Loucy (cell line): Measurements from ENCODE around the gene SURF1.
"Not testable (repeated sequence)": the region's sequence is repeated elsewhere in the genome, so short reads cannot be mapped to it uniquely, and the experiment has no call there.

Experiments
- H2AFZ ChIP-seq: fragments of 200-600 bp; sonication (generic); 2 replicates; pipeline ENCODE4 v1.6.0; 2016; ENCODE audit warnings: antibody characterized with exemption, mild to moderate bottlenecking, low read length, moderate library complexity
- H3F3A ChIP-seq: fragments of 200-600 bp; 2 replicates; pipeline ENCODE4 v1.6.0; 2016; ENCODE audit warnings: antibody characterized with exemption, low read depth, mild to moderate bottlenecking
- H3K27me3 ChIP-seq: fragments of 200-600 bp; sonication (generic); 2 replicates; pipeline ENCODE4 v1.6.1; 2014; ENCODE audit warnings: low read length, mild to moderate bottlenecking; ENCODE audit not compliant: insufficient read depth, poor library complexity, severe bottlenecking
- H3K36me3 ChIP-seq: fragments of 200-600 bp; sonication (generic); 2 replicates; pipeline ENCODE4 v1.6.1; 2016; ENCODE audit warnings: low read length; ENCODE audit not compliant: insufficient read depth
- H3K4me1 ChIP-seq: fragments of 200-600 bp; sonication (generic); 2 replicates; pipeline ENCODE4 v1.5.1; 2014; ENCODE audit warnings: low read length, mild to moderate bottlenecking; ENCODE audit not compliant: insufficient read depth, poor library complexity, severe bottlenecking
- H3K4me2 ChIP-seq: fragments of 200-600 bp; sonication (generic); 2 replicates; pipeline ENCODE4 v1.6.0; 2014; ENCODE audit warnings: antibody characterized with exemption, low read length, low read depth, mild to moderate bottlenecking; ENCODE audit not compliant: poor library complexity, severe bottlenecking
- H3K4me3 ChIP-seq: fragments of 200-600 bp; sonication (generic); 2 replicates; pipeline ENCODE4 v1.5.1; 2014; ENCODE audit warnings: low read length, mild to moderate bottlenecking, mixed read lengths; ENCODE audit not compliant: poor library complexity, severe bottlenecking
- H3K79me2 ChIP-seq: fragments of 200-600 bp; sonication (generic); 2 replicates; pipeline ENCODE4 v1.6.1; 2014; ENCODE audit warnings: low read length; ENCODE audit not compliant: insufficient read depth
- H3K9ac ChIP-seq: fragments of 200-600 bp; sonication (generic); 2 replicates; pipeline ENCODE4 v1.6.0; 2014; ENCODE audit warnings: mild to moderate bottlenecking, low read depth, low read length, moderate library complexity; ENCODE audit not compliant: poor library complexity, severe bottlenecking
- H3K9me2 ChIP-seq: fragments of 200-600 bp; sonication (generic); replicated peaks from 2 replicates; pipeline ENCODE4 v1.6.1; 2016; ENCODE audit warnings: low read depth, low read length, mixed read lengths
- H3K9me3 ChIP-seq: fragments of 200-600 bp; sonication (generic); 2 replicates; pipeline ENCODE4 v1.6.1; 2014; ENCODE audit warnings: mild to moderate bottlenecking, antibody characterized with exemption, low read length, low read depth; ENCODE audit not compliant: insufficient read depth
- H4K20me1 ChIP-seq: fragments of 200-600 bp; sonication (generic); 2 replicates; pipeline ENCODE4 v1.6.0; 2014; ENCODE audit warnings: antibody characterized with exemption, low read length, mild to moderate bottlenecking; ENCODE audit not compliant: insufficient read depth, poor library complexity, severe bottlenecking
- EZH2phosphoT487 ChIP-seq: fragments of 200-600 bp; IDR thresholded peaks from 2 replicates; pipeline ENCODE4 v1.6.1; 2018; ENCODE audit warnings: antibody characterized with exemption, mild to moderate bottlenecking, moderate library complexity, borderline replicate concordance
- TF ChIP-seq, protein P1 (sequence below): fragments of 200-600 bp; sonication (generic); conservative IDR thresholded peaks from 2 replicates; pipeline ENCODE4 v1.5.1; 2014; ENCODE audit warnings: mild to moderate bottlenecking, antibody characterized with exemption, low read length

Gene SURF1

DNA sequence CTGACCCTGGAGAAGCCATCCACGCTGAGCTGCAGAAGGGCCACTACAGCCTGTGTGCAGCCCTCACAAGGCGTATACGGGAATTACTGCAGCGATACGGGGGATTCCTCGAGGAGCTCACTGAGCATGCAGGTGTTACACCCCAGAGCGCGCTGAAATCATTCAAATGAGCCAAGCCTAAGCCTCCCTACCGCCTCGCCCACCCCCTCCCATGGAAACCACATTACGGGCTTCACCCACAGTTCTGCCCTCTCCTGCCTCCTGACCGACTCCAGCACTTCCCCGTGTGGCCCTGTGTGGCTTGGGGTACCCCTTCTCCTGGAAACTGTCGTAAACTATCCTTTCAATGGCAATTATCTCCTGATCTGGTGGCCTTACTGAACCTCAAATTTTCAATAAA lies 33.6 kb downstream of the SURF1 start:
- Histone ChIP-seq H3K27me3 (no peaks in the 10 kb centered on the region), H3K9ac (no peak overlapping the region), H3K36me3 (no peaks in the 10 kb centered on the region), H3K4me2 (no peak overlapping the region), H3F3A (no peaks in the 10 kb centered on the region), H3K9me3 (no peaks in the 10 kb centered on the region), H3K4me1 (no peaks in the 10 kb centered on the region), H3K4me3 (no peak overlapping the region), H3K9me2 (no peaks in the 10 kb centered on the region), H2AFZ (no peak overlapping the region), H3K79me2 (no peaks in the 10 kb centered on the region), H4K20me1 (no peaks in the 10 kb centered on the region)
- TF ChIP-seq EZH2phosphoT487 = no peak
- TF ChIP-seq, protein P1, sequence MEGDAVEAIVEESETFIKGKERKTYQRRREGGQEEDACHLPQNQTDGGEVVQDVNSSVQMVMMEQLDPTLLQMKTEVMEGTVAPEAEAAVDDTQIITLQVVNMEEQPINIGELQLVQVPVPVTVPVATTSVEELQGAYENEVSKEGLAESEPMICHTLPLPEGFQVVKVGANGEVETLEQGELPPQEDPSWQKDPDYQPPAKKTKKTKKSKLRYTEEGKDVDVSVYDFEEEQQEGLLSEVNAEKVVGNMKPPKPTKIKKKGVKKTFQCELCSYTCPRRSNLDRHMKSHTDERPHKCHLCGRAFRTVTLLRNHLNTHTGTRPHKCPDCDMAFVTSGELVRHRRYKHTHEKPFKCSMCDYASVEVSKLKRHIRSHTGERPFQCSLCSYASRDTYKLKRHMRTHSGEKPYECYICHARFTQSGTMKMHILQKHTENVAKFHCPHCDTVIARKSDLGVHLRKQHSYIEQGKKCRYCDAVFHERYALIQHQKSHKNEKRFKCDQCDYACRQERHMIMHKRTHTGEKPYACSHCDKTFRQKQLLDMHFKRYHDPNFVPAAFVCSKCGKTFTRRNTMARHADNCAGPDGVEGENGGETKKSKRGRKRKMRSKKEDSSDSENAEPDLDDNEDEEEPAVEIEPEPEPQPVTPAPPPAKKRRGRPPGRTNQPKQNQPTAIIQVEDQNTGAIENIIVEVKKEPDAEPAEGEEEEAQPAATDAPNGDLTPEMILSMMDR = no peak

DNA sequence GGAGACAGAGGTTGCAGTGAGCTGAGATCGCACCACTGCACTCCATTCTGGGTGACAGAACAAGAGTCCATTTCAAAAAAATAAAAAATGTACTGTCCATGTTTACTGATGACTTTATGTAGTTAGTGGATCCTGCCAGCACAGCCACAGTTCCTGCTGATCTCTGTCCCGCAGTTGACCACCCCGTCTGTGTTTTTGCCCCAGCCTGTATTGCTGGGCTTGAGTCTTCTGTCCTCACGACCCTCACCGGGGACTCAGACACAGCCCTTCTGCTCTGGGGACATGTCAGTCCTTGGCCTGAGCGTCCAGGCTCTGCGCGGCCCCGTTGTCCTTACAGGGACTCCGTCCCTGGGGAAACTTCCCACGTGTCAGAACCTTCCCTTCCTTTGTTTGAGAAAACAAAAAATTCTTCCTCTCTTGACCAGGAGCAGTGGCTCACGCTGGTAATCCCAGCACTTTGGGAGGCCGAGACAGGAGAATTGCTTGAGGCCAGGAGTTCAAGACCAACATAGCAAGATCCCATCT lies 34.8 kb downstream of the SURF1 start:
- Histone ChIP-seq H3K4me3 (no peak overlapping the region), H3K79me2 (no peaks in the 10 kb centered on the region), H3K9me2 (no peaks in the 10 kb centered on the region), H3K4me2 (no peak overlapping the region), H4K20me1 (no peaks in the 10 kb centered on the region), H2AFZ (no peak overlapping the region), H3K9me3 (no peaks in the 10 kb centered on the region), H3K9ac (no peak overlapping the region), H3F3A (no peaks in the 10 kb centered on the region), H3K27me3 (no peaks in the 10 kb centered on the region), H3K4me1 (no peaks in the 10 kb centered on the region), H3K36me3 (no peaks in the 10 kb centered on the region)
- TF ChIP-seq EZH2phosphoT487 = no peak
- TF ChIP-seq, protein P1 = no peak

DNA sequence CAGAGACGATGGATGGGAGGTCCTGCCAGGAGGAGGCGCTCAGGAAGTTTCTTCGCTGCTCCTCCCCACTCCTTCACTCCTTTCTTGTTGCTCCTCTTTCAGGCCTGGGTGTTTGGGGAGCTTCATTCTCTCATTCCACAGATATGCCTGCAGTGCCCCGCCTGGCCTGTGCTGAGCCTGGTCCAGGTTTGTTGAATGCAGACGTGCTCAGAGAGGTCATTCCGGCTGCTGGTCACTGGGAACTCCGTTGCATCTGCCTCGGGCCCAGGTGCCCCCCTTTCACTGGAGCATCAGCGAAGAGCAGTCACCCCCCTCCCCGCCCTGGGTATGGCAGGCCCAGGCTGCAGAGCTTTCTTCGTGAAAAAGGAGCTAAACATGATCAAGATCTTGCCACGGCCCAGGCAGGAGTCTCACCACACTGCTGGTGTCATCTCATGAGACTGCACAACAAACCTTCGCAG lies 35.8 kb downstream of the SURF1 start:
- no peaks in the 10 kb centered on the region for H3K9me2 ChIP-seq
- no peaks in the 10 kb centered on the region for H3K27me3 ChIP-seq
- no peaks in the 10 kb centered on the region for H3K4me1 ChIP-seq
- H3K9ac ChIP-seq = no peak overlapping the region
- H3K9me3 ChIP-seq = no peaks in the 10 kb centered on the region
- no peak overlapping the region for H2AFZ ChIP-seq
- H3K4me3 ChIP-seq = no peak overlapping the region
- no peaks in the 10 kb centered on the region for H3F3A ChIP-seq
- H3K4me2 ChIP-seq = no peak overlapping the region
- no peak for TF ChIP-seq EZH2phosphoT487
- TF ChIP-seq, protein P1 = no peak
- no peaks in the 10 kb centered on the region for H3K36me3 ChIP-seq
- H3K79me2 ChIP-seq = no peaks in the 10 kb centered on the region
- H4K20me1 ChIP-seq = no peaks in the 10 kb centered on the region

DNA sequence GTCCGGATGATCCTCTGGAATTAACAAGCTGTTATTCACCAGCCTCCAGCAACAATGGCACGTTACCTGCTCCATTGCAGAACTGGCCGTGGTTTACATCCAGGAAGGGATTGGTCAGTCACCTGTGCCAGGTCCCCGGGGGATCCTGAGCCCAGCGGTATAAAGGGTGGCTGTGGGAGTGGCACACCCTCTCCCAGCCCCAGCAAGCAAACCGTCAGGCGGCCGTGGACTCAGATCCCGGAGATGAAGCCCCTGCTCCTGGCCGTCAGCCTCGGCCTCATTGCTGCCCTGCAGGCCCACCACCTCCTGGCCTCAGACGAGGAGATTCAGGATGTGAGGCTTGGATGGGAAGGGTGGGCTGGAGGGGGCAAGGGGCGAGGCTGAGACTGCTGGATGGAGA lies 38.7 kb downstream of the SURF1 start:
- H3K27me3 ChIP-seq, H3K9me2 ChIP-seq, H4K20me1 ChIP-seq, H2AFZ ChIP-seq, H3K4me1 ChIP-seq, H3K4me2 ChIP-seq, H3F3A ChIP-seq, H3K4me3 ChIP-seq, H3K79me2 ChIP-seq, H3K9me3 ChIP-seq, H3K9ac ChIP-seq, H3K36me3 ChIP-seq: not testable (repeated sequence)
